Mucosa of rectum (tissue), 2 donors: ENCODE results near the gene PIANP.
"Not testable (repeated sequence)": the region's sequence is repeated elsewhere in the genome, so short reads cannot be mapped to it uniquely, and the experiment has no call there.

Source experiments
- H3K27ac ChIP-seq, 2 donors: one replicate each; pipeline ENCODE4 v1.7.0; 2013; ENCODE audit warnings: inconsistent platforms in 2 of 2, low read depth in 2 of 2, low read length in 2 of 2
- H3K27me3 ChIP-seq, 2 donors: one replicate each; pipeline ENCODE4 v1.7.0; 2013; ENCODE audit warnings: low read length in 2 of 2; ENCODE audit not compliant: control insufficient read depth in 2 of 2, insufficient read depth in 2 of 2
- H3K36me3 ChIP-seq, 2 donors: one replicate each; pipeline ENCODE4 v1.7.0; 2013; ENCODE audit warnings: low read length in 2 of 2; ENCODE audit not compliant: control insufficient read depth in 2 of 2, insufficient read depth in 2 of 2
- H3K4me1 ChIP-seq, 2 donors: one replicate each; pipeline ENCODE4 v1.7.0; 2013; ENCODE audit warnings: low read length in 2 of 2, mild to moderate bottlenecking in 1 of 2; ENCODE audit not compliant: control insufficient read depth in 2 of 2, insufficient read depth in 2 of 2
- H3K4me3 ChIP-seq, 2 donors: one replicate each; pipeline ENCODE4 v1.7.0; 2013; ENCODE audit warnings: low read length in 2 of 2
- H3K9ac ChIP-seq, 2 donors: one replicate each; pipeline ENCODE4 v1.7.0; 2013; ENCODE audit warnings: low read length in 2 of 2, low read depth in 1 of 2, mild to moderate bottlenecking in 1 of 2
- H3K9me3 ChIP-seq, 2 donors: one replicate each; pipeline ENCODE4 v1.7.0; 2013; ENCODE audit warnings: low read length in 2 of 2; ENCODE audit not compliant: control insufficient read depth in 2 of 2
- donor health status: healthy.
- donor health status: Normal muscosa, but diverticular disease.

PIANP gene

GRCh38 chr12:6700646-6701051 lies at the start of gene PIANP:
TSS of gene PIANP (minus strand) at chr12:6700815. CDS start at chr12:6698061, 2,754 bp downstream.
- Histone ChIP-seq H3K9ac (no peak within 1 kb of the TSS), H3K4me3 (peak within 1 kb of the TSS; percentile 33 to 45), H3K27me3 (peaks cover 34 to 35% of the 10 kb centered on the region in 2 donors), H3K9me3 (no peaks in the 10 kb centered on the region), H3K27ac (no peak within 1 kb of the TSS), H3K36me3 (no peaks in the 10 kb centered on the region), H3K4me1 (peaks cover 0 to 4% of the 10 kb centered on the region in 2 donors)

- no peak overlapping the region for H3K4me3 ChIP-seq
Measured at GRCh38 chr12:6748761-6749160, 48.1 kb upstream of the PIANP start.

GRCh38 chr12:6747216-6747615 lies 46.6 kb upstream of the PIANP start:
- Histone ChIP-seq H3K27ac (no peak overlapping the region), H3K36me3 (peaks cover 47 to 60% of the 10 kb centered on the region in 2 donors), H3K9ac (no peak overlapping the region), H3K27me3 (no peaks in the 10 kb centered on the region), H3K9me3 (no peaks in the 10 kb centered on the region), H3K4me1 (peaks cover 6 to 7% of the 10 kb centered on the region in 2 donors), H3K4me3 (no peak overlapping the region)

More at GRCh38 chr12:6748761-6749160, 48.1 kb upstream of the PIANP start:
- Histone ChIP-seq H3K9ac (no peak overlapping the region), H3K36me3 (peaks cover 47 to 60% of the 10 kb centered on the region in 2 donors), H3K27me3 (no peaks in the 10 kb centered on the region), H3K27ac (no peak overlapping the region), H3K4me1 (peaks cover 10 to 11% of the 10 kb centered on the region in 2 donors), H3K9me3 (no peaks in the 10 kb centered on the region)

DNA sequence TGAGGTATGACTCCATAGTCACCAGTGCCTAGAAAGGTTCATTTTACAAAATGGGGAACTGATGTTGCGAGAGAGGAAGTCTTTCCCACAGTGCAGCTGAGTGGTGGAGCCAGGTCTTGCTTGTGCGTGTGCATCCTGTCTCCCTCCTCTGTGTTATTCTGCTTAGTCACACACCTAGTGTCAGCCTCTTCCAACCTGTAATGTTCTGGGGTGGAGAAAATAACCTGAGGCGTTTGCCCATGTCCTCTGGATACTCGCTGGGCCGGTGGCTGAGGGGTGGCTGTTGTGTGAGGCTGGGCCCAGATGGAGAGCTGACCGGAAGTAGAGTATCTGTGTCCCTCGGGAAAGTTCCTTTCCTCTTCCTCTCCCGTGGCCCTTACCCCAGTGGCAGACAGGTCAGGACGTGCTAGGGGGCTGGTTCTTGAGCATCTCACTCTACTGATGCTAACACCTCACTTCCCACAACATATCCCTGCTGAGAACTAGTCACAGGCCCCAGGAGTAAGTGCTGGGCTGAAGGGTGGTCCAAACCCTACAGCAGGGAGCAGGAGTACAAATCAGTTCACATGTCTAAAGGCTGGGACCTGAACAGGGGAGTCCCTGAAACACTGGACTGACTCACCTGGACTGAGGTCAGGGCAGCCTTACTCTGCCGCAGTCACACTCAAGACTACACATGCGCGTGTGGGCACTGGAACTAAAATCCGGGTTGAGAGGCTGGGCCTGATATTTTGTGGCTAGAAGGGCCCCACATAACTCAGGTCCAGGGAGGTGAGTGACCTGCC lies 45.3 kb upstream of the PIANP start:
- peaks cover 42 to 52% of the 10 kb centered on the region in 2 donors for H3K36me3 ChIP-seq
- no peaks in the 10 kb centered on the region for H3K4me1 ChIP-seq
- H3K27ac ChIP-seq = peak overlapping the region in 1 of 2 donors; percentile 45
- H3K4me3 ChIP-seq = no peak overlapping the region
- no peak overlapping the region for H3K9ac ChIP-seq
- H3K27me3 ChIP-seq = no peaks in the 10 kb centered on the region
- no peaks in the 10 kb centered on the region for H3K9me3 ChIP-seq

GRCh38 chr12:6743300-6743699 lies 42.7 kb upstream of the PIANP start:
- not testable (repeated sequence) for H3K27me3 ChIP-seq, H3K4me1 ChIP-seq, H3K4me3 ChIP-seq, H3K27ac ChIP-seq, H3K9ac ChIP-seq, H3K9me3 ChIP-seq
- H3K36me3 ChIP-seq = peaks cover 18 to 26% of the 10 kb centered on the region in 2 donors

DNA sequence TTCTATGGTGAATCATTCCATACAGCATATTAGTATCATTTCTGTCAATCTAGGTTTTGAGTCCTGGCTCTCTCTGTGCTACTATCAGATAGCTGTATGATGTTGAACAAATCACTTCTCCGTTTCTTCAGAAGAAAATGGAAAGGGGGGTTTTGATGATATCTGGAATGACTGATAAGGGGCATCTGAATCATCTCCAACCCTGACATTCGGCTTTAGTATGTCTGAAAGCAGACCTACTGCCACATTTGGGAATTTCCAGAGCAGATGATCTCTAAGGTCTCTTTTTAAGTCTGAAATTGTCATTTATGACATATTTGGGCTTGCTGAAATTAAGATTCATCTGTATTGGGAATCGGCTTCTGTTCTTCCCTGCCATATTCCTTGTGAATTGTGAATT lies 42.2 kb upstream of the PIANP start:
- no peaks in the 10 kb centered on the region for H3K4me1 ChIP-seq
- H3K4me3 ChIP-seq = no peak overlapping the region
- no peak overlapping the region for H3K27ac ChIP-seq
- no peaks in the 10 kb centered on the region for H3K27me3 ChIP-seq
- no peak overlapping the region for H3K9ac ChIP-seq
- peaks cover 14 to 22% of the 10 kb centered on the region in 2 donors for H3K36me3 ChIP-seq
- H3K9me3 ChIP-seq = no peaks in the 10 kb centered on the region

DNA sequence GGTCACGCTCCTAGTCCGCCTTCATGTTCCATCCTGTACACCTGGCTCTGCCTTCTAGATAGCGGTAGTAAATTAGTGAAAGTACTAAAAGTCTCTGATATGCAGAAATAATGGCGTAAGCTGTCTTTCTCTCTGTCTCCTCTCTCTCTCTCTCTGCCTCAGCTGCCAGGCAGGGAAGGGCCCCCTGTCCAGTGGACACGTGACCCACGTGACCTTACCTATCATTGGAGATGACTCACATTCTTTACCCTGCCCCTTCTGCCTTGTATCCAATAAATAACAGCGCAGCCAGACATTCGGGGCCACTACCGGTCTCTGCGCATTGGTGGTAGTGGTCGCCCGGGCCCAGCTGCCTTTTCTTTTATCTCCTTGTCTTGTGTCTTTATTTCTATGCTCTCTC lies 41.5 kb upstream of the PIANP start:
- H3K27me3 ChIP-seq, H3K27ac ChIP-seq, H3K9me3 ChIP-seq, H3K9ac ChIP-seq, H3K4me1 ChIP-seq, H3K4me3 ChIP-seq: not testable (repeated sequence)
- peaks cover 7 to 15% of the 10 kb centered on the region in 2 donors for H3K36me3 ChIP-seq

- no peaks in the 10 kb centered on the region for H3K4me1 ChIP-seq
- H3K27ac ChIP-seq = no peak overlapping the region
- H3K27me3 ChIP-seq = no peaks in the 10 kb centered on the region
- H3K9ac ChIP-seq = no peak overlapping the region
- peaks cover under 1 to 11% of the 10 kb centered on the region in 2 donors for H3K36me3 ChIP-seq
- H3K9me3 ChIP-seq = no peaks in the 10 kb centered on the region
- H3K4me3 ChIP-seq = no peak overlapping the region
Measured at GRCh38 chr12:6736754-6737153, 36.1 kb upstream of the PIANP start.

GRCh38 chr12:6735448-6736191 lies 35.0 kb upstream of the PIANP start:
- H3K27me3 ChIP-seq = no peaks in the 10 kb centered on the region
- H3K27ac ChIP-seq = no peak overlapping the region
- no peak overlapping the region for H3K9ac ChIP-seq
- H3K4me1 ChIP-seq = no peaks in the 10 kb centered on the region
- no peaks in the 10 kb centered on the region for H3K9me3 ChIP-seq
- H3K36me3 ChIP-seq = peaks cover 12 to 20% of the 10 kb centered on the region in 2 donors
- no peak overlapping the region for H3K4me3 ChIP-seq
